ENCODE results near the gene TEX14.

GRCh38 chr17:58614859-58615459 lies 76.9 kb downstream of the TEX14 start:
- TF ChIP-seq CTCF (IDR thresholded peaks at IDR 0.05 in 2 of 3, conservative IDR thresholded peaks at IDR 0.05 in 1 of 3; ENCODE audit: borderline replicate concordance in 1 of 3, insufficient read depth in 1 of 3, low read depth in 2 of 3, low read length in 2 of 3) (no peak), EGR1 (IDR thresholded peaks at IDR 0.05; ENCODE audit: low read depth) (no peak), CEBPB (IDR thresholded peaks at IDR 0.05; ENCODE audit: low read depth) (no peak), POLR2A (IDR thresholded peaks at IDR 0.05; ENCODE audit: borderline replicate concordance, extremely low read depth, insufficient read depth, insufficient read length) (no peak), SIN3A (IDR thresholded peaks at IDR 0.05; ENCODE audit: low read depth) (no peak)
